ENCODE data around the gene RTN1. TPM values are rescaled to one million over a fixed set of nuclear protein-coding genes. Genes with fewer than 3 reads are reported as not detected.

The RTN1 gene
- polyA plus RNA-seq, 1 donor from 2014 or later = 1,138 TPM

GRCh38 chr14:59919570-59920377 is 49.2 kb upstream of the RTN1 start, which contains the start of gene LRRC9:
Gene LRRC9 (plus strand): TSS chr14:59920144.
- Histone ChIP-seq H3K27ac (ENCODE audit: low read length) (peak within 1 kb of the TSS; percentile 63), H4K20me1 (ENCODE audit: insufficient read depth) (no peaks in the 10 kb centered on the region), H3F3A (ENCODE audit: insufficient read depth, low read length, poor library complexity, severe bottlenecking) (no peaks in the 10 kb centered on the region), H2AFZ (ENCODE audit: low read depth, low read length) (peak within 1 kb of the TSS; percentile 65), H3K9ac (ENCODE audit: low read length) (peak within 1 kb of the TSS; percentile 69), H3K79me2 (replicated peaks; ENCODE audit: insufficient read depth, low read length) (peaks cover 13% of the 10 kb centered on the region), H3K4me3 (ENCODE audit: low read length) (peak within 1 kb of the TSS; percentile 84), H3K9me2 (ENCODE audit: insufficient read depth, low read length) (no peaks in the 10 kb centered on the region), H3K4me2 (ENCODE audit: low read length) (peak within 1 kb of the TSS; percentile 79), H3K9me3 (ENCODE audit: low read length) (no peaks in the 10 kb centered on the region), H3K27me3 (ENCODE audit: insufficient read depth, low read depth, low read length) (no peaks in the 10 kb centered on the region), H3K36me3 (ENCODE audit: insufficient read depth, low read length) (no peaks in the 10 kb centered on the region)
- TF ChIP-seq TAF1 (IDR thresholded peaks at IDR 0.05; ENCODE audit: low read depth) (no peak), POLR2AphosphoS5 (IDR thresholded peaks at IDR 0.05) (peak; percentile 69), EP300 (conservative IDR thresholded peaks at IDR 0.05; ENCODE audit: poor library complexity, severe bottlenecking) (peak; percentile 19), REST (IDR thresholded peaks at IDR 0.05; ENCODE audit: borderline replicate concordance) (peak; percentile 14), EZH2 (IDR thresholded peaks at IDR 0.05; ENCODE audit: borderline replicate concordance, insufficient read depth, low read length, poor library complexity, severe bottlenecking) (no peak), MXI1 (conservative IDR thresholded peaks at IDR 0.05; ENCODE audit: poor library complexity, severe bottlenecking) (peak; percentile 85), CTCF (IDR thresholded peaks at IDR 0.05; ENCODE audit: poor library complexity, severe bottlenecking) (peak; percentile 15), SMC3 (conservative IDR thresholded peaks at IDR 0.05; ENCODE audit: poor library complexity) (no peak), RAD21 (conservative IDR thresholded peaks at IDR 0.05) (peak; percentile 7)

- H3K27me3 ChIP-seq (ENCODE audit: insufficient read depth, low read depth, low read length) = no peaks in the 10 kb centered on the region
- peaks cover 13% of the 10 kb centered on the region for H3K79me2 ChIP-seq (replicated peaks; ENCODE audit: insufficient read depth, low read length)
- no peaks in the 10 kb centered on the region for H4K20me1 ChIP-seq (ENCODE audit: insufficient read depth)
- peak overlapping the region; percentile 63 for H3K27ac ChIP-seq (ENCODE audit: low read length)
- no peaks in the 10 kb centered on the region for H3K9me3 ChIP-seq (ENCODE audit: low read length)
- H3K36me3 ChIP-seq (ENCODE audit: insufficient read depth, low read length) = no peaks in the 10 kb centered on the region
- H3F3A ChIP-seq (ENCODE audit: insufficient read depth, low read length, poor library complexity, severe bottlenecking) = no peaks in the 10 kb centered on the region
- H2AFZ ChIP-seq (ENCODE audit: low read depth, low read length) = peak overlapping the region; percentile 65
- peak overlapping the region; percentile 69 for H3K9ac ChIP-seq (ENCODE audit: low read length)
- H3K4me2 ChIP-seq (ENCODE audit: low read length) = peak overlapping the region; percentile 79
- peak; percentile 77 for TF ChIP-seq CTCF (IDR thresholded peaks at IDR 0.05; ENCODE audit: poor library complexity, severe bottlenecking)
- peak; percentile 78 for TF ChIP-seq RAD21 (conservative IDR thresholded peaks at IDR 0.05)
- no peak for TF ChIP-seq EZH2 (IDR thresholded peaks at IDR 0.05; ENCODE audit: borderline replicate concordance, insufficient read depth, low read length, poor library complexity, severe bottlenecking)
- TF ChIP-seq SMC3 (conservative IDR thresholded peaks at IDR 0.05; ENCODE audit: poor library complexity) = peak; percentile 88
- TF ChIP-seq POLR2AphosphoS5 (IDR thresholded peaks at IDR 0.05) = no peak
- H3K9me2 ChIP-seq (ENCODE audit: insufficient read depth, low read length) = no peaks in the 10 kb centered on the region
- H3K4me3 ChIP-seq (ENCODE audit: low read length) = peak overlapping the region; percentile 84
Observed at GRCh38 chr14:59918824-59919569, 48.4 kb upstream of the RTN1 start.

Measured in neural cell (in vitro differentiated cells).